ENCODE data around the gene CACNA1F.

GRCh38 chrX:49212209-49212608 is 20.9 kb downstream of the CACNA1F start:
- TF ChIP-seq ARNTL (CRISPR knock-in tag; IDR thresholded peaks at IDR 0.05; ENCODE audit: borderline replicate concordance, low read depth) (no peak), CREB5 (CRISPR knock-in tag; IDR thresholded peaks at IDR 0.05; ENCODE audit: low read depth) (no peak), ZFP30 (CRISPR knock-in tag; IDR thresholded peaks at IDR 0.05) (no peak), GLIS3 (CRISPR knock-in tag; IDR thresholded peaks at IDR 0.05) (no peak)

Data from SK-N-SH treated with all-trans-retinoic acid at 6 μM for 48 hours (cell line).